Psoas muscle (tissue), 8 donors: ENCODE data around the gene VWA2. TPM values are rescaled to one million over a fixed set of nuclear protein-coding genes. Genes with fewer than 3 reads are reported as not detected.

Experiments used
- ATAC-seq, 4 donors: fragments of 200-7000 bp; cut with Tn5 transposase; one replicate each; pipeline ENCODE4 v1.9.1; 2020; ENCODE audit warnings: moderate library complexity in 3 of 4, mild to moderate bottlenecking in 2 of 4
- DNase-seq, 2 donors: peaks; one replicate each; pipeline ENCODE4 v3.0.0-alpha.2; 2020
- H3K27ac ChIP-seq: fragments of 200-600 bp; one replicate; pipeline ENCODE4 v1.8.0; 2022
- H3K27me3 ChIP-seq, 3 donors: fragments of 200-600 bp in 1 of 3; one replicate each; pipeline versions ENCODE4 v1.6.1 to v1.8.0; 2013 to 2022; ENCODE audit warnings: low read length in 2 of 3, mild to moderate bottlenecking in 2 of 3, moderate library complexity in 1 of 3; ENCODE audit not compliant: insufficient read depth in 3 of 3
- H3K36me3 ChIP-seq, 2 donors: fragments of 200-600 bp in 1 of 2; one replicate each; pipeline versions ENCODE4 v1.6.1 to v1.8.0; 2013 to 2022; ENCODE audit warnings: low read depth in 1 of 2, mild to moderate bottlenecking in 1 of 2, moderate library complexity in 1 of 2; ENCODE audit not compliant: insufficient read depth in 1 of 2
- H3K4me1 ChIP-seq: fragments of 200-600 bp; one replicate; pipeline ENCODE4 v1.8.0; 2022
- H3K4me3 ChIP-seq: fragments of 200-600 bp; one replicate; pipeline ENCODE4 v1.8.0; 2022; ENCODE audit warnings: mild to moderate bottlenecking
- H3K9me3 ChIP-seq: fragments of 200-600 bp; one replicate; pipeline ENCODE4 v1.8.0; 2022
- CTCF ChIP-seq: fragments of 200-600 bp; IDR thresholded peaks from one replicate; pipeline ENCODE4 v1.8.0; 2022; ENCODE audit warnings: antibody characterized with exemption
- WGBS, 3 donors: extraction: QIAGEN DNeasy Blood & Tissue Kit; methylation state at CpG; one replicate each; pipeline versions ENCODE4 v1.1.6 to v1.1.7; 2013; 5-methylcytosine and 5-hydroxymethylcytosine counted together
- intact Hi-C, 2 donors: fragments of 100-400 bp; cut with DNase I; formaldehyde crosslinking; loops; one replicate each; pipeline versions ENCODE4 v1.11.0 to v1.14.2; 2022
- polyA plus RNA-seq, 3 donors: library from polyadenylated mRNA; stranded (reverse); fragments of 200-250 nt; gene quantifications; one replicate each; pipeline ENCODE4 v1.2.3, GENCODE V29; 2013
- total RNA-seq, 4 donors: library from RNA; stranded (reverse); fragmentation: NEBNext Ultra II Directional in 2 of 4; extraction: Animal tissue kit (Norgen Biotek cat#: 25700) in 2 of 4; gene quantifications; one replicate each; pipeline versions ENCODE4 v1.2.1 to v1.2.4, GENCODE V29; 2021 to 2023
- donor health status: healthy with polysubstance abuse.
- donor health status: DM: no; HTN: no; CAD: no; lungs with moderate emphysema.
- donor health status: Bipolar disorder and iron deficiency.
- donor health status: healthy.
- donor health status: DM: yes; HTN: yes; CAD: no.
- donor health status: DM: no; HTN: no; CAD: no.
- donor health status: DM: no; HTN: no; CAD: no.
- donor health status: DM: yes; HTN: yes; CAD: no.

Gene VWA2
- total and polyA plus RNA-seq, 7 donors = not detected

- 60 to 74% (median 74%) methylated on average over 4 of the region's 4 CpGs for WGBS, 3 donors
- Histone ChIP-seq H3K36me3 (no peaks in the 10 kb centered on the region), H3K27me3 (peaks cover 0 to 24% (median 0%) of the 10 kb centered on the region in 3 donors), H3K9me3 (no peaks in the 10 kb centered on the region), H3K4me3 (no peak overlapping the region), H3K4me1 (no peaks in the 10 kb centered on the region), H3K27ac (no peak overlapping the region)
- no peak for ATAC-seq
- intact Hi-C loops = no loop called here
- DNase-seq = no peak
- no peak for TF ChIP-seq CTCF
Observed at GRCh38 chr10:114232561-114233176, 6.4 kb upstream of the VWA2 start.

DNA sequence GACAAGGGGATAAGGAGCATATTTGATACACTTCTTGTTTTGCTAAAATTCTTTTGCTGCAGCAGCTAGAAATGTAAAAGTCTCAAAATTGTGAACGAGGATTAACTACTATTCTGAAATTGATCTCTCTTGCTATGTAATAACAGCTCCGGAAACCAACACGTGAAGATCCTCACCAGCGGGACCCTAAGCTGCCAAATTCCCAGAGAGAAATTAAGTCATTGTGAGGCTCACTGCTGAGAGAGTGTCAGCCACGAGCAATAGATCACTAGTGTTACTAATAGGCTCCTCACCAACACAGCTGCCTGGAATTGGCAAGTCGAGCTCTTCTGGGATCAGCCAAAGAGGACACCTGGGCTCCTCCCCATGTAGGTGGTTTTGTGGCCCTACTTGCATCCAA lies 5.6 kb upstream of the VWA2 start:
- H3K36me3 ChIP-seq = no peaks in the 10 kb centered on the region
- DNase-seq (no peak), ATAC-seq (no peak)
- 12 to 25% (median 19%) methylated on average over 6 of the region's 6 CpGs for WGBS, 3 donors
- peaks cover 0 to 32% (median 0%) of the 10 kb centered on the region in 3 donors for H3K27me3 ChIP-seq
- no peak overlapping the region for H3K27ac ChIP-seq
- TF ChIP-seq CTCF = no peak
- no peaks in the 10 kb centered on the region for H3K4me1 ChIP-seq
- H3K9me3 ChIP-seq = no peaks in the 10 kb centered on the region
- intact Hi-C loops = no loop called here
- no peak overlapping the region for H3K4me3 ChIP-seq

DNA sequence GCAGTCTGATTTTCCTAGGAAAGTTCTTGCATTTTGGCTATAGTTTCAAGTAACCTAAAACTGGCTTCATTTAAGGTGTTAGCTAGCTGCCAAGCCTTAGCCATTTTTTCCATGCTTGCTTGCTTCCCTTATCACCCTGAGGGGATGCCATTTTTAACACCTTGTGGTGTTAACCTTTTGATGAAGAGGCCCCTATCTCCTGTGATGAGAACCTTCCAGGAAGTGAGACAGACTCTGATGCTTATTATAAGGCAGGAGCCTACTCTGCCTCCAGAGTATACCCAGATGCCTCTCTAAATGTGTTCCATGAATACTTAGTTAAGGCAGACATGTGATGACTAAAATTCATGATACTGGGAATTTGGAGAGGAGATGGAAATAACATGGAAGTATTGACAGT lies 4.9 kb upstream of the VWA2 start:
- DNase-seq = no peak
- H3K27me3 ChIP-seq = peaks cover 0 to 39% (median 0%) of the 10 kb centered on the region in 3 donors
- H3K27ac ChIP-seq = no peak overlapping the region
- no peak for ATAC-seq
- no peaks in the 10 kb centered on the region for H3K36me3 ChIP-seq
- H3K4me1 ChIP-seq = peaks cover 5% of the 10 kb centered on the region
- intact Hi-C loops = no loop called here
- H3K9me3 ChIP-seq = no peaks in the 10 kb centered on the region
- no peak for TF ChIP-seq CTCF
- no peak overlapping the region for H3K4me3 ChIP-seq

DNA sequence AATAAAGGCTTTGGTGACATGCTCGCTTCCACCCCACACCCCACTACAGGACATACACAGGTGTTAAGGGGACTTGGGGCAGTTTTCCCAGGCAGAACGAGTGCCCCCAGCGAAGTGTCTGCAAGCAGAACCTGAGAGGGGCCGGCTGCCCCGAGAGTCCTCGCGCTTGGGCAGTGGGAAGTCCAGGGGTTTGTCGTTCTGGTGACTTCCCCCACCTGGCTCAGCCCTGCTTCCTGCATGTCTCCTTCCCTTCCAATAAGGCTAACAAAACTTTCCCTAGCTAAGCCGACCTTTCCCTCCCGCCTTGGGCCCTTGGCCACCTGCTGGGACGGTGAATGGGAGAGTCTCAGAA lies 916 bp downstream of the VWA2 start:
- Histone ChIP-seq H3K9me3 (no peaks in the 10 kb centered on the region), H3K4me1 (peaks cover 9% of the 10 kb centered on the region), H3K4me3 (no peak overlapping the region), H3K36me3 (no peaks in the 10 kb centered on the region), H3K27me3 (peaks cover 0 to 71% (median 2%) of the 10 kb centered on the region in 3 donors), H3K27ac (no peak overlapping the region)
- intact Hi-C loops = no loop called here
- DNase-seq = no peak
- ATAC-seq = no peak
- no peak for TF ChIP-seq CTCF
- 75 to 84% (median 78%) methylated on average over 11 of the region's 11 CpGs for WGBS, 3 donors

DNA sequence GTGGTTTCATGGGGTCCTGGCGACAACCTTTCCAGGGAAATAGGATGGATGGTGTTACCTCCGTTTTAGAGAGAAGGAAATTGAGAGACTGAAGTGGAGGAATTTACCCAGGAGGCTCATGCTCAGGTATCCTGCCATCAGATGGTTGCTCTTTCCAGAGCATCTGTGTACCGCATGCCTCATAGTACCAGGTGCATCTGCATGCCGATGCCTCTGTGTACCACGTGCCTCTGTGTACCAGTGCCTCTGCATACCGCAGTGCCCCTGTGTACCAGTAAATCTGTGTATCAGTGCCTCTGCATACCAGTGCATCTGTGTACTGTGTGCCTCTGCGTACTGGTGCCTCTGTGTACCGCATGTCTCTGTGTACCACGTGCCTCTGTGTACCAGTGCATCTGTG lies 3.2 kb downstream of the VWA2 start:
- Histone ChIP-seq H3K4me1 (peaks cover 9% of the 10 kb centered on the region), H3K36me3 (no peaks in the 10 kb centered on the region), H3K9me3 (no peaks in the 10 kb centered on the region), H3K27ac (no peak overlapping the region), H3K27me3 (peaks cover 0 to 56% (median 2%) of the 10 kb centered on the region in 3 donors), H3K4me3 (no peak overlapping the region)
- no peak for ATAC-seq
- intact Hi-C loops = no loop called here
- WGBS, 3 donors = 83 to 85% (median 85%) methylated on average over 9 of the region's 9 CpGs
- TF ChIP-seq CTCF = no peak
- no peak for DNase-seq
